CD4-positive, alpha-beta T cell treated with Interleukin-1 beta for 1 hour (primary cell): ENCODE measurements around the gene TMEM222.

Experiments
- DNase-seq, 2 donors: peaks; one replicate each; pipeline ENCODE4 v3.0.0-alpha.2; 2020 to 2022

TMEM222 gene

DNA sequence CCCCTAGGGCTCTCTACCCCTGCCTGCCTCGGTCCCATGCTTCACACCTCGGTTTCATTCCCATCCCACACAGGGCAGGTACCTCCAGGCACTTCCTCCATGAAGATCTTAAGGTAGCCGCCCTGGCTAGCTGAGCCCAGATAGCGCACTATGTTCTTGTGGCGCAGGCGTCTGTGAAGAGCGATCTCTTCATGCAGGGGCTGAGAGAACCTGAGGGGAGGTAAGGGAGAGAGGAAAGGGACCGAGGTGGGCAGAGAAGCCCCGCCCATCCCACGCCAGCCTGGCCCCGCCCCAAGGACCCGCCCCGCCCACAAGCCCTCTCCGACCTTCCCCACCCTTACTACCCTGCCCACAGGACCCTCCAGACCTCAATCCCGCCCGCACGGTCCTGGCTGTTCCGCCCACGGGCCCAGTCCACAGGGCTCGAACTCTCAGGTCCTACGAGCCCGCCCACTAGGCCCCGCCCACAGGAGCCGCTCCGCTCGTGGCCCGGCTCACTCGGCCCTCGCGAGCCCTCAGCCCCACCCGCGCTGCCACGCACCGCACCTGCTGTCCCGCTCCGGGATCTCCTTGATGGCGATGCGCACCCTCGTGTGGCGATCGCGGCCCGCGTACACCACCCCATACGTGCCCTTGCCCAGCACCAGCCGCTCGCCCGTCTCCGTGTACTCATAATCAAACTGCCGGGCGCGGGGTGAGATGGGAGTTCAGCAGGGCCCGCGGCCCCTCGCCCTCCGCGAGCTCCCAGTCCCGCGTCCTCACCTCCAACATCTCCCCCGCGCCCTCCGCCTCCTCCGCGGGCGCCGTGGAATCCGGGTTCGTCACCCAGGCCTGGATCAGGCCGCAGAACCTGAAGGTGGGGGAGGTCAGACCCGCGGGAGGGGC lies 38.4 kb downstream of the TMEM222 start:
- DNase-seq, result peak; percentile 49 to 65

DNA sequence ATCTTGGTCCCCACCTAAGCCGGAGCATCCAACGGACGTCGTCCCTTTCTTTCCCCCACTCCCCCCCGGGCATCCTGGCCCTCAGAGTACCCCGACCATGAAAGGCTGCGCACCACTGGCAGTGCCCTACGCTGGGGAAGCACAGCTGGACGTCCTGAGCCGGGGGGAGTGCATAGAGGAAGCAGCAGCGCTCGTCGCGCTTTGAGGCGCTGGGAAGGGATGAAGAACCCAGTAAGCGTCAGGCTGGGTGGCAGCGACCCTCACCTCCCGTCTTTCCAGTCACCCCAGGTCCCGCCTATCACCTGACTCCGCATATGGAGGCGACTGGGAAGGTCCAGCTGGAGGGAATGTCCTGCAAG lies 39.1 kb downstream of the TMEM222 start:
- DNase-seq, result no peak

DNA sequence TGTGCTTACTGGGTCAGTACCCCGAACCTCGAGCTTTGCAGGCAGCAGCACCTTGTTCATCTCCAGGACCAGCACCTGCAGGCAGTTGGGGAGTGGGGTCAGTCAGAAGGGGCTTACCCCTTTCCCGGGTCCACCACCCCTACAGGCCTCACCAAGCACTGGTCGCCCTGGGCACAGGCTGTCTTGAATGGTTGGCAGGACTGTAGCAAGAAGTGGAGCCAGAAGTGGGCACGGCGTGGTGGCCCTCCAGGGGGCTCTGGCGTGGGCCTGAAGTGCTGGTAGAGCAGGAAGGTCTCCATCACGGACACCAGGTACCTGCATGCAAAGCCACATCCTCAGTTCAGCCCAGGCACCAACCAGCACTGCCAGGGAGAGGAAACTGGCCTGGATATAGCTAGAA lies 39.6 kb downstream of the TMEM222 start:
- no peak for DNase-seq

DNA sequence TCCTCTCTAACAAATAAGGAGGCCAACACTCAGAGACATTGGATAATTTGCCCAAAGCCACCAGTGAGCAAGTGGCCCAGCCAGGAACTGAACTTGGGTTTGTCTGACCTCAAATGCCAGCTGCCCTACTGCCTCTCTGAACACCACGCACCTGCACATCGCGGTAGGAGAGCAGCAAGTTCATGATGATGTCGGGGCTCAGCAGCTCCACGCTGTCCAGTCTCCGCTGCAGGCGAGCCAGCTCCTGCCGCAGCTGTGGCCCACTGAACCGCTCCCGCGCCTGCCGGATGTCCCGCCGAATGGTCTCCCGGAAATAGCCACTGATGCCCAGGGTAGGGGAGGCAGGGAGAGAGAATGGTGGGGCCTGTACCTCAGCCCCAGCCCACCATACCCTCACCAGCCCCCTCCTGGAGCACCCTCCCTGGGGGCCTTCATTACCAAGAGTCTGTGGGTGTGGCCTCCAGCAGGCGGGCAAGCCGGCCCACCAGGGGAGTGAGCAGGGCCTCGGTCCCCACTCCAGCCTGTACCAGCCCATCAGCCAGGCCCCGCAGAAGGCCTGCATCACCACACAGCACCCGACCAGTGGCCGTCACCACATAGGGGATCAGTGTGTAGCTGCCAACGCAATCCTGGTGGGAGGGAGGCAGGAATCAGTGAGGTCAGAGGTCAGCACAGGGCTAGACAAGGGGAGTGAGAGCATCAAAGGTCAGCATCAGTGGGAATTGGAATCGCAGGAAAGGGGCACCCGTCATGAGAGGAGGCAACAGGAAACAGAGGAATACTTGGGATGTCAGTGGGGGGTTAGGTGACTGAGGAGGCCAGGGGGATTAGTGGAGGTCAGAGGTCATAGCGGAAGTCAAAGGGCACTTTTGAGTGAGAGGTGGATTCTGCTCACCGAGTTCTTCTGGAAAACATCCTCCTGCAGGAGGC lies 42.1 kb downstream of the TMEM222 start:
- DNase-seq, result no peak

DNA sequence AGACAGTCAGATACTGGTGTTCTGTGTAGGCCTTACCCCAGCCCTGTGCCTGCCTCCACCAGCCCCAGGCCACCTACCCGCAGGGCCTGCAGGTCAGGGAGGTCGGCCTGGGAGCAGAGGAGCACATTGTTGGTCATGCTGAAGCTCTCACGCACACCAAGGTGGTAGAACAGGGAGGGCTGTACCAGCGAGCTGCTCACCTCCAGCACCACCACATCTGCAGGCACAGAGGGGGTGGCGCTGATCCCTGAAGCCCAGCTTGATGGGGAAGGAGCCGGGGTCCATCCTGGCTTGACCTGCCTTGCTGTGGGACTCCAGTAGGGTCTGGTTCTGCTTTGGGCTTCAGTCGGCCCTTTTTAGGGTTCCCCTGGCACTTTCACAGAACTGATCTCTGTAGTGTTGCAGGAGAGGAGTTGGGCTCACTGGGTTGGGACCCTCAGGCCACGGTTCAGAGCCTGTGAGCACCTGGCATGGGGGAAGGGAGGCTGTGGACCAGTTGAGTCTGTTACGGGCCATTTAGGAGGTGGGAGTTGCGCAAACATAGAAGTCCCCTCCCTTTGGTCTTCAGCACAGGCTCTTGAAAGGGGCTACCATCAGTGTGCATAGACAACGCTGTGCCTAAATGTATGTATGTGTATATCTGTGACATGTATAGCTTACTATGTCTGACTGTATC lies 42.9 kb downstream of the TMEM222 start:
- no peak for DNase-seq

DNA sequence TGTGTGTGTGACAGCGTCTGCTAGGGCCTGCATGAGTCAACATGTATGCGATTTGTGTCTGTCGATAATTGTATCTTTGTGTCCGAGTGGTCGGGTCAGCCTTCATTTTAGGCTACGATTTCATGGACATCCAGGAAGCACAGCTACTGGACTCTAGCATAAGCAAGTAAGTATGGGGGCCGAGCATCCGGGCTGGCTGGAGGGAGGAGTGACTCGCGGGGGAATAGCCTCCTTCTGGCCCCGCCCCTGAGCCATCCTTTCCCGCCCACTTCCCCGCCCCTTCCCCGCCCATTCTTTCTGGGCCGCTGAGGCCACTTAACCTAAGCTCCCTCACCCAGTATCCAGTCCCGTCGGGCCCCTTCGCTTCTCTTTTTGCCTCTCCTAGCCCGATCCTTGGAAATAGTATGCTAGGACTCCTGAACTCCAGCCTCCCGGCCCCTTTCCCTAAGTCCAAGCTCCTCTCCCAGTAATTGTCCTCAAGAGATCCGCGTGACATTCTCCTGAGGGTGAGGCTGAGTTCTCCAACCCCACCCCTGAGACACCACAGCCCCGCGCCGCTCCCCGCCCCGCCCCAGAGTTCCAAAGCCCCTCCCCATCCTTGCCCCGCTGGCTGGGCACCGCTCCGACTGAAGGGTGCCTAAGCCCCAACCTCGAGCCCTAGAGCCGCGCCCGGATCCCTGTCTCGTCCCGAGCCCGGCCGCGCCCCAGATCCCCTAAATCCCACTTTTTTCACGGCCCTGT lies 43.6 kb downstream of the TMEM222 start:
- DNase-seq, result peak; percentile 77 to 82

DNA sequence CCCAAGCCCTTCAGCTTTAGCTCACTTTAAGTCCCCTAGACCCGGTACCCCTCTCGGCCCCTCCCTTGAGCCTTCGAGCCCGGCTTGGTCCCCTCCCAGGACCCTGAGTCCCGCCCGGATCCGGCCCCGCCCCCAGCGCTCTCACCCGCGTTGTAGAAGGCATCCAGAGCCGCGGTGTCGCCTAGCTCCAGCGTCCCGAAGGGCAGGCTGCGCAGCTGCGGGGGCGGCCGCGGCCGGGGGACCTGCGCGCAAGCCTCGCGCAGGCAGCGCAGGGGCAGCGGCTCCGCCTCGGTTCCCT lies 44.1 kb downstream of the TMEM222 start:
- DNase-seq, result peak; percentile 64 to 71

DNA sequence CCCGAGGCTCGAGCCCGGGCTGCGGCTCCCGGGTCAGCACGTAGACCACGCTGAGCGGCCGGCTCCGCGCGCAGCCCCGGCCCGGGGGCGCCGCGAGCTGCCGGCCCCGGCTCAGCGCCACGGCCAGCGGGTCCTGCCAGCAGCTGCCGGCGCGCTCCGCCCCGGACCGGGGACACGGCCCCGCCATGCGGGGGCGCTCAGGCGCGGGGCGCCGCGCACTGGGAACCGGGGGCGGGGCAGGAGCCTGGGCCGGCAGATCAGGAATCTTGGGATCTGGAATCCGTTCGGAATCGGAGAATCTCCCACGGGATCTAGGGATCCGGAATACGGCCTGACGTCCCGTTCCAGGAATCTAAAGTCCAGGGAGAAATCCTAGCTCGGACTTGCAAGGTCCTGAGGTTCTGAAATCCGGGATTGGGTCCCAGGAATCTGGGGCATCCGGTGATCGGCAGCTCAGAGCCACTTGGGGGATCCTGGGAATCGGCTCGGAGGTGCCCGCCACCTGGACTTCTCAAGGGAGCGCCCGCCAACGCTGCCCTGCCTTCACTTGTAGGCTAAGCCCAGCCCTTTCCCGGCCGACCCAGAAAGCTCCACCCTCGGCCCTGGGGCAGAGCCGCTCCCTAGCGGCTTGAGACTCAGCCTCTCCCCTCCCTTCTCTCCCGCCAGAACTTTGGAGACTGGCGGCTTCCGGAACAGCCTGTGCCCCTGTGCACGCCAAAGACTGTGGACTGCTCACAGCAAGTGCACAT lies 44.6 kb downstream of the TMEM222 start, which contains the start of gene MAP3K6:
Gene MAP3K6 (minus strand): TSS at position 551 of the 749 bp plus-strand sequence. CDS start 364 bp downstream, at position 187.
- peak; percentile 36 to 37 for DNase-seq

DNA sequence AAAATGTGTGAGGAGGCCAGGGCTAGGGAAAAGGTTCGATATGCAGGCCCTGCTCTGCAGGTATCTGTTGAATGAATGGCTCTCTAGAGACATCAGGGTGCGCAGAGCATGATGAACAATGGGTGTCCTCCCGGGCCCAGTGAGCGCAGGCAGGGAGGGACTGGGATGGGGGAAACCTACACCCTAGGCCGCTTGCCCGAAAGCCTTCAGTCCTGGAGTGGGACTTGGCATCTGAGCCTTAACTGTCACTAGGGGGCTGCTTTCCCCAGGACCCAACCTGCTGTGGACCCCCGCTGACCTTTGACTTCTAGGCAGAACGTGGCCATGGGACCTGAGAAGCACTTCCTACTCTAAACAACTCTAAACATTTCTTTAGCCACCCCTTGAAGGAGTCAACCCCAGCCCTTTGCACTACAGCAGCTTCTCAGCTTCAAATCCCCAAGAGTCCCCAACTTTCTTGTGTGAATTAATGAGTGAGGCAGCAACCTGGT lies 45.2 kb downstream of the TMEM222 start:
- DNase-seq, result no peak

DNA sequence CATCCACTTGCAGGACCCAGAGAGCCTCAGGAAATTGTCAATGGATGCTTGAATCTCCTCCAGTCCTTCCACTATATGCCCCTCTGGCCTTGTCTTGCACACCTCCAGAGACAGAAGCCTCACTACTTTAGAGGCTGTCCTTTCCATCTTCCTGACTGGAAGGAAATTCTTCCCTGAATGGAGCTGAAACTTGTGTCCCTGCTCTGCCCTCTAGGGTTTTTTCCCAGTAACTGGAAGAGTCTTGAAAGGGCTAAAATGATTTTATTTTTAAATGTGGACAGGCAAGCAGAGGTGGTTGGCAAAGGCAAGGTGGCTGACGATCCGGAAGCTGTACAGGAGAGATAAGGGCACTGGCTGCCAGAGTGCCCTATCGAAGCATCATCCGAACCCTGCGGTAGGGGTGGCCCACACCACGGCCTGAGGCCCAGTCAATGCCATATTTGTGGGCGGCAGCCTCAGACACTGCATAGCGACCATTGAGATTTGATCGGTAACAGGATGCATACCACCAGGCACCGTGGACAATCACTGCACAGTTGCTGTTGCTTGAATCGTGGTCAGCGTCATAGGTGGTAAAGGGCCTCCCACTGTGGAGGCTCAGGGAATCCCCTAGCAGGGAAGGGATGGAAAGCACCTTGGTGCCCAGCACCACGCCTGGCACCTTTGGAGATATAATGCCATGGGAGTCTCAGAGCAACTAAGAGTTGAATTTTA lies 47.1 kb downstream of the TMEM222 start:
- peak in 1 of 2 donors; percentile 20 for DNase-seq

DNA sequence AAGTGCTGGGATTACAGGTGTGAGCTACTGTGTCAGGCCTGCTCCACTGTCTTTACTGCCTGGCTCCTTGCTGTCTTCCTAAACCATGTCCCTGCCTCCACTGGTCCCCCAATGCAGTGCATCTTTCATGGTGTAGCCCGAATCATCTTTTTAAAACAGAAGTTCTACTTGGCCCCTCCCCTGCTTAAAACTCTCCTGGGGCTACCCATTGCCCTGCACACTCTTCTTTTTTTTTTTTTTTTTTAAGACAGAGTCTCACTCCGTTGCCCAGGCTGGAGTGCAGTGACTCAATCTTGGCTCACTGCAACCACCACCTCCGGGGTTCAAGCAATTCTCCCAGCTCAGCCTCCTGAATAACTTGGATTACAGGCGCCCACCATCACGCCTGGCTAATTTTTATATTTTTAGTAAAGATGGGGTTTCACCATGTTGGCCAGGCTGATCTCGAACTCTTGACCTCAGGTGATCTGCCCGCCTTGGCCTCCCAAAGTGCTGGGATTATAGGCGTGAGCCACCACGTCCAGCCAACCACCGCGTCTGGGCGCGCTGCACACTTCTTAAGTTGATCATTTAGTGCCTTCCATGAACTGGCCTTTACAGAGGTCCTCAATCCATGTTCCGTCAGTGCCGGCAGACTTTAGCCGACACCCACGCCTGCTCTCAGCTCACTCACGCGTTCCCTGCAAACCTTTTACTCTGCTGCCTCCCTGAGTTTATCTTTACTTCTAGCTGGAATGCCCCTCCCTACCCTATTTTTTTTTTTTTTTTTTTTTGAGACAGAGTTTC lies 50.3 kb downstream of the TMEM222 start:
- DNase-seq, result no peak

DNA sequence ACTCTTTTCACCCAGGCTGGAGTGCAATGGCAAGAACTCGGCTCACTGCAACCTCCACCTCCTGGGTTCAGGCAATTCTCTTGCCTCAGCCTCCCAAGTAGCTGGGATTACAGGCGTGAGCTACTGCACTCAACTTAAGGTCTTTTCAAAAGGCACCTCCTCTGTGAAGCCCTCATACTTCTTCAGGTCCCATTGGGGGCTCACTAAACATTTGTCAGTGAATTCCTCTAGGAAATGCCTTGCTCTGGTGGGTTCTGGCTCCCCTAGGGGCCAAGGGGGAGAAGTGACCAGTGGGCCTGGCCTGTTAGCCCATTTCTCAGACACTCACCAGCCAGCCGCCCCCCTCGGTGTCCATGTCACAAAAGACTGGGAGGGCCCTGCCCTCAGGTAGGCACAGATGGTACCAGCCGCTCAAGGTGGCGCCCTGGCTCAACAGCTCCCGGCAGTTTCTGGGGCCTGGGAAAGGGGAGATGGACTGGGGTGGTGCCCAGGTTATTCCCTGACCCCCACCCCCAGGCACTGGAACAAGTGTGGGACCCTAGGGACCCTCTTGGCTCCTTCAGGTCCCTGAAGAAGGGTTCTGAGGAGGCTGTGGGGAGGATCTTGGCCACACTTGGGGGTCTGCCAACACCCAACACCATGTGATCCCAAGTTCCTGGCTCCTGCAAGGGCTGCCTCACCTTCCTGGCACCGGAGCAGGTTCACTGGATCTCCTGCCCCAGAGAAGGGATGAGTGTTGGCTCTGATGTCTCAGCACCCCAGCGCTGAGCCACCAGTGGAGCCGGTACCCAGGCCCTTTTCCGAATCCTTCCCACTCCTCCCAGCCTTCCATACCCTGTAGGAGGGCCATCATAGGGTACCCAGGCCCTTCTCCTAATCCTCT lies 51.1 kb downstream of the TMEM222 start:
- no peak for DNase-seq

DNA sequence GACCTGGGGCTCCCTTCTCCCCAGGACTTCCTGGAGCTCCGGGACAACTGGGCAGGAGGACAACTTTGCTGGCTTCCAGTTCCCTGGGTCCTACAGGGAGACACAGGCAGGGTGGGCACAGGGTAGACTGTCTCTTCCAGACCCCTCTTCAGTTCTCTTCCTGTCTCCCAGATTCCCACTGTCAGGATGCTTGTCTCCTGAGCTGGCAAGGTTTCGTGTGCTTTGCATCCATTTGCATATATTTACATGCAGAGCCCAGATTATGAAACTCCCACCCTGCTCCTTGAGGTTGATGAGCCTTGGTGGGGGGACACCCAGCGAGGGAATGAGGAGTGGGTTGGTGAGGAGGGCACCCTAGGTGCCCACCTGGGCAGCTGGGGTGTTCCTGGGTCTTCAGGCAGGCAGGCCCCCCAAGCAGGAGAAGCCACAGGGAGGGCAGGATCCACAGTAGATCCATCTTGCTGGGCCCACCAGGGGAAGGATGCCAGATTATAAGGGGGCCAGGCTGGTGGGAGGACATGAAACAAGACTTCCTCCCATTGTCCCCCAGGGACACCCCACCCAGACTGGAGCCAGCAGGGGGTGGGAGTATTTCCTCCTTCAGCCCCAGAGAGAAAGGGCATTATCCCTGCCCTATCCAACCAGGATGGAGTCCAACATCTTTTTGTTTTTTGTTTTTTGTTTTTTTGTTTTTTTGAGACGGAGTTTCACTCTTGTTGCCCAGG lies 52.6 kb downstream of the TMEM222 start, which contains the start of gene FCN3:
Gene FCN3 (minus strand): TSS at position 463 of the 725 bp plus-strand sequence. CDS start 6 bp downstream, at position 457.
- no peak for DNase-seq

DNA sequence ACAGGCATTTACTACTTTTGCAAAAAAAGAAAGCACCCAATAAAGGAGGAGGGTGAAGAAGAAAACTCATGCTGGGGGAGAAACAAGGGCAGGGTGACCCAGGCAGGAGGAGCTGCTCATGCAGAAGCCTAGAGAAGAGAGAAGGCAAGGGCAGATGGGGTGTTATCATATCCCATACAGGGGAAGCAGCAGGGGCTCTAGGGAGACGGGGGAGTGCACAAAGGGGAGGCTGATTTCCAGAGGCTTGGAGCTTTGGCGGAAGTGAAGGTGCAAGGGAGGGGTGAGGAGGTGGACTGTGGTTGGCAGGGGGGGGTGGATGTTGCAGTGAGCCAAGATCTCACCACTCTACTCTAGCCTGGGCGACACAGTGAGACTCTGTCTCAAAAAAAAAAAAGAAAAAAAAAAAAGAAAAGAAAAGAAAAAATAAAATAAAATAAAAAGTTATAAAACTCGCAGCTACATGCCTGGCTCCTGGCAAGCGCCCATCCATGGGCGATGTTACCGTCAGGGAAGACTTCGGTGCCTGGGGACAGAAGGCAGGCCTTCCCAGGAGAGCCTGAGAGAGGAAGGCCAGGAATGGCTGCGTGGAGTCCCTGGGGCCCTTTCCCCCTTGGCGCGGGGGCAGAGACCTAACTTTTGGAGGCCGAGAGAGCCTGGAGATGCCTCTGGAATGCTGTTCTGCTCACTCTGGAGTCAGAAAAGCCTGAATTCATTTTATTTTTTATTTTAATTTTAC lies 56.0 kb downstream of the TMEM222 start:
- no peak for DNase-seq

DNA sequence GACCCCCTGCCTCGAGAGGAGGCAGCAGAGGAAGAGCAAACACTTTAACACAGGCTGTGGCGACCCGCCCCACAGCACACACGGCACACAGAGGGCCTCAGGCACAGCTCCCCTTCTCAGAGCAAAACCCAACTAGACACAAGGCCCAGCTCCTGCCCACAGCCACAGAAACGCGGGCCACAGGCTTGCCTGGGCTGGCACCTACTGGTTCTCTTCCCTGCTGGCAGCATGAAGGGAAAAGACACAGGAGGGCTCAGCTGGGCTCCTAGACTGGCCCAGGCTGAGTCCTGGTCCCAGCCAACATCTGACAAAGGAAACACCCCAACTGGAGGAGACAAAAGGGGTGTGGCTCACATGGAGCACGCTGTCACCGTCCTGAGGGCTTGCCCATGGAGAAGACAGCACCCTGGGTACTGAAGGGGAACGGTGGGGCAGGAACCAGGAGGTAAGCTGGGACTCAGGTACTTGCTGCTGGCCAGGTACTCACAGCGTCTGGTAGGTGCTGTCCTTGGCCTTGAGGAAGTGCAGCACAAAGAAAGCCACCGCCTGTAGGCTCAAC lies 57.7 kb downstream of the TMEM222 start:
- no peak for DNase-seq

DNA sequence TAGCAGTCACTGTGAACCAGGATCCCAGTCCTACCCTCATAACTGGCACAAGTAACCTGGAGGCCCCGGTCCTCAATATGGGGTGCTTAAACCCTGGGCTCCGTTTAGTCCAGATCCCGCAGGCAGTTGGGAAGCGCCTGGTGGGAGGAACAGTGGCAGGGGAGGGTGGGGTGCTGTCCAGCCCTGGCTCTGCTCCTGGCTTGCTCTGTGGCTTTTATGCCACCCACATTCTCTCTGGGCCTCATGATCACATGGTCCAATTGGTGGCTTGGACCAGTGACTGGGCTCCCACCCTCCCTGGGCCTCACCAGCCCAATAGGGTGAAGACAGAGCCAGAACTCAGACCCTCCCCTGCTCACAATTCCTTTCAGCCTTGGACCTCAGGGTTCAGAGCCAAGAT lies 58.3 kb downstream of the TMEM222 start:
- no peak for DNase-seq
